Measurements from ENCODE around the gene TASP1. TPM values are rescaled to one million over a fixed set of nuclear protein-coding genes. Genes with fewer than 3 reads are reported as not detected.

The TASP1 gene
- total RNA-seq, 1 donor = 9.4 TPM

DNA sequence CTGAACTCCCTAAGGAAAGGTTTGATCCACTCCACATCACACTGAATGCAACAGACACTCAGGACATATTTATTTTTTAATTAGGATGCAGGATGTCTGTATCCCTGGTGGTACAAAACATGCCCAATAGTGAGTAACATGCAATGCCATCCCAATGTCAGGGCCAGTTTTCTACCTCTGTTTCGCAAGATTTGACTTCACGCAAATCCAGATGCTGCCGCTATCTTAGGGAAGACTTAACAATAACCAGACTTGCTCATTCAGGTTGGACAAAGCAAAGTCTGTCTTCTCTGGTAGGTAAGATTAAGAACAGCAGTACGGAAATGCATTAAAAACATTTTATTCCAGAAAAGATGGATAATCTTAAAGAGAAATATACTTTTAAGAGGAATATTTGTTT, 103.1 kb downstream of the TASP1 start:
- Histone ChIP-seq H3K4me1 (ENCODE audit: insufficient read depth, low read length) (no peaks in the 10 kb centered on the region), H4K20me1 (ENCODE audit: insufficient read depth, low read length) (no peaks in the 10 kb centered on the region), H3K4me3 (ENCODE audit: insufficient read depth, low read length) (no peak overlapping the region), H3K27me3 (ENCODE audit: insufficient read depth, low read length) (no peaks in the 10 kb centered on the region), H3K27ac (ENCODE audit: low read depth, low read length) (no peak overlapping the region), H2AFZ (ENCODE audit: low read length) (no peak overlapping the region), H3K9me3 (ENCODE audit: low read depth, low read length) (no peaks in the 10 kb centered on the region), H3K4me2 (ENCODE audit: insufficient read depth, low read length) (no peak overlapping the region), H3K79me2 (ENCODE audit: insufficient read depth, low read length) (no peaks in the 10 kb centered on the region), H3K36me3 (ENCODE audit: insufficient read depth, low read length) (no peaks in the 10 kb centered on the region)
- no peak for DNase-seq (ENCODE audit: insufficient read length, low spot score, missing footprints)
- TF ChIP-seq, protein P1, sequence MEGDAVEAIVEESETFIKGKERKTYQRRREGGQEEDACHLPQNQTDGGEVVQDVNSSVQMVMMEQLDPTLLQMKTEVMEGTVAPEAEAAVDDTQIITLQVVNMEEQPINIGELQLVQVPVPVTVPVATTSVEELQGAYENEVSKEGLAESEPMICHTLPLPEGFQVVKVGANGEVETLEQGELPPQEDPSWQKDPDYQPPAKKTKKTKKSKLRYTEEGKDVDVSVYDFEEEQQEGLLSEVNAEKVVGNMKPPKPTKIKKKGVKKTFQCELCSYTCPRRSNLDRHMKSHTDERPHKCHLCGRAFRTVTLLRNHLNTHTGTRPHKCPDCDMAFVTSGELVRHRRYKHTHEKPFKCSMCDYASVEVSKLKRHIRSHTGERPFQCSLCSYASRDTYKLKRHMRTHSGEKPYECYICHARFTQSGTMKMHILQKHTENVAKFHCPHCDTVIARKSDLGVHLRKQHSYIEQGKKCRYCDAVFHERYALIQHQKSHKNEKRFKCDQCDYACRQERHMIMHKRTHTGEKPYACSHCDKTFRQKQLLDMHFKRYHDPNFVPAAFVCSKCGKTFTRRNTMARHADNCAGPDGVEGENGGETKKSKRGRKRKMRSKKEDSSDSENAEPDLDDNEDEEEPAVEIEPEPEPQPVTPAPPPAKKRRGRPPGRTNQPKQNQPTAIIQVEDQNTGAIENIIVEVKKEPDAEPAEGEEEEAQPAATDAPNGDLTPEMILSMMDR (IDR thresholded peaks at IDR 0.05; ENCODE audit: extremely low read depth, low read depth, low read length) = no peak

DNA sequence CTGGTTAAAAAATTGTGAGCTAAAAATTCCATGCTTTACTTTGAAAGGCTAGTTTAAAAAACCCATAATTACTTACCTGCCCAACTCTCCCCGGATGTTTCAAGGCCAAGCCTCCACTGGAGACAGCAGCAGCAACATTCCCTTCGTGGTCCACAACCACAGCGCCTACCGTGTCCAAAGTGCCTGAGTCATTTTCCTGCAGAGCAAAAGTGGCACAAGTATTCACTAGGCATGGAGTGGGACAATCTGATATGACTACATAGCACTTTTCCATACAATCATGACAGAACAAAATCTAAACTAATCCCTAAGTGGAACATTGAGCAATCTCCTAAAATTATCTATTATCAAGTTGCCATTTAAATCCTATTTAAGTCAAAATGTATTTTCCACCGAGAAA, 104.8 kb downstream of the TASP1 start:
- no peaks in the 10 kb centered on the region for H3K36me3 ChIP-seq (ENCODE audit: insufficient read depth, low read length)
- no peak overlapping the region for H3K27ac ChIP-seq (ENCODE audit: low read depth, low read length)
- TF ChIP-seq, protein P1 (IDR thresholded peaks at IDR 0.05; ENCODE audit: extremely low read depth, low read depth, low read length) = no peak
- H3K9me3 ChIP-seq (ENCODE audit: low read depth, low read length) = no peaks in the 10 kb centered on the region
- no peaks in the 10 kb centered on the region for H3K79me2 ChIP-seq (ENCODE audit: insufficient read depth, low read length)
- no peak overlapping the region for H2AFZ ChIP-seq (ENCODE audit: low read length)
- H3K27me3 ChIP-seq (ENCODE audit: insufficient read depth, low read length) = no peaks in the 10 kb centered on the region
- H3K4me1 ChIP-seq (ENCODE audit: insufficient read depth, low read length) = no peaks in the 10 kb centered on the region
- no peak overlapping the region for H3K4me2 ChIP-seq (ENCODE audit: insufficient read depth, low read length)
- H3K4me3 ChIP-seq (ENCODE audit: insufficient read depth, low read length) = no peak overlapping the region
- DNase-seq (ENCODE audit: insufficient read length, low spot score, missing footprints) = no peak
- H4K20me1 ChIP-seq (ENCODE audit: insufficient read depth, low read length) = no peaks in the 10 kb centered on the region

DNA sequence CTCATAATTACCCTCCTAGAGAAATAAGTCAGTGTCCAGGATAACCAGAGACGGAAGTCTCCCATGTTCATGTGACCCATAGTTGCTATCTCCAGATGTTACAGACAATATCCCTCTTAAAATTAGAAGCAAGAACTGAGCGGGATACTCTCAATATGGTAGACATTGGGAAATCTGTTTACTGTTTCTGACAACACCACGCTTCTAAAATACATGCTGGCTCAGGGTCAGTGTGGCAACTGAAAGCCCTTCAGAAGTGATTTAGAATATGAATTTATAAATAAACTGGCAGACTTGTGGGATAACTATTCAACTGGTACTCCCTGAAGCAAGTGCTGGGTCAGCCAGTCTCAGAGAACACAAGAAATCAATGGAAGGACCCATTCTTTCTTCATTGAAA, 108.6 kb downstream of the TASP1 start:
- H3K36me3 ChIP-seq (ENCODE audit: insufficient read depth, low read length) = no peaks in the 10 kb centered on the region
- TF ChIP-seq, protein P1 (IDR thresholded peaks at IDR 0.05; ENCODE audit: extremely low read depth, low read depth, low read length) = no peak
- peaks cover 14% of the 10 kb centered on the region for H3K4me1 ChIP-seq (ENCODE audit: insufficient read depth, low read length)
- H3K4me3 ChIP-seq (ENCODE audit: insufficient read depth, low read length) = no peak overlapping the region
- no peak overlapping the region for H3K4me2 ChIP-seq (ENCODE audit: insufficient read depth, low read length)
- no peaks in the 10 kb centered on the region for H3K79me2 ChIP-seq (ENCODE audit: insufficient read depth, low read length)
- H3K27ac ChIP-seq (ENCODE audit: low read depth, low read length) = no peak overlapping the region
- H2AFZ ChIP-seq (ENCODE audit: low read length) = no peak overlapping the region
- H3K9me3 ChIP-seq (ENCODE audit: low read depth, low read length) = no peaks in the 10 kb centered on the region
- DNase-seq (ENCODE audit: insufficient read length, low spot score, missing footprints) = no peak
- H3K27me3 ChIP-seq (ENCODE audit: insufficient read depth, low read length) = no peaks in the 10 kb centered on the region
- no peaks in the 10 kb centered on the region for H4K20me1 ChIP-seq (ENCODE audit: insufficient read depth, low read length)

DNA sequence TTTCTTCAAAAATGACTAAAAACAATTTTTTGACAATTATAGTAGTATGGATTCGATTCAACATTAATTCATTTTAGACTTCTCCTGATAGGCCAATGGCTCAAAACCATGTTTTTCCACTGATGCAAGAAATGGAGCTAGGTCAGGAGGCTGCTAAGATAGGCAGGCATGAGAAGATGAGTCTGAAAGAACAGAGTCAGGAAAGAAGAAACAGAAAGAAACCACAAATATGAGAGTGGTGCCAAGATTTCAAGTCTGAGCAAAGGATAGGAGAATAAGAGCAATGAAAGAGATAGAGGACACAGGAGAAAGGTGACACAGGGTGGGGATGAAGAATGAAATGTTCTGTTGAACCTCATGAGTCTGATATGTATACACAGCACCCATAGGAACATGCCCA, 112.2 kb downstream of the TASP1 start:
- Histone ChIP-seq H4K20me1 (ENCODE audit: insufficient read depth, low read length) (no peaks in the 10 kb centered on the region), H3K79me2 (ENCODE audit: insufficient read depth, low read length) (no peaks in the 10 kb centered on the region), H2AFZ (ENCODE audit: low read length) (no peak overlapping the region), H3K4me1 (ENCODE audit: insufficient read depth, low read length) (peaks cover 19% of the 10 kb centered on the region), H3K9me3 (ENCODE audit: low read depth, low read length) (no peaks in the 10 kb centered on the region), H3K4me2 (ENCODE audit: insufficient read depth, low read length) (no peak overlapping the region), H3K27ac (ENCODE audit: low read depth, low read length) (no peak overlapping the region), H3K4me3 (ENCODE audit: insufficient read depth, low read length) (no peak overlapping the region), H3K36me3 (ENCODE audit: insufficient read depth, low read length) (peaks cover 4% of the 10 kb centered on the region), H3K27me3 (ENCODE audit: insufficient read depth, low read length) (no peaks in the 10 kb centered on the region)
- DNase-seq (ENCODE audit: insufficient read length, low spot score, missing footprints) = no peak
- TF ChIP-seq, protein P1 (IDR thresholded peaks at IDR 0.05; ENCODE audit: extremely low read depth, low read depth, low read length) = no peak

Measured in osteoblast (primary cell).